ENCODE measurements around the gene FRMD1.

FRMD1 gene

GRCh38 chr6:168029459-168030217 is 49.4 kb downstream of the FRMD1 start:
- no peak for DNase-seq (ENCODE audit: low spot score)

GRCh38 chr6:168028181-168028580 is 50.8 kb downstream of the FRMD1 start:
- FAIRE-seq (no peak), DNase-seq (ENCODE audit: low spot score) (no peak)

More at GRCh38 chr6:168029459-168030217, 49.4 kb downstream of the FRMD1 start:
- no peak for FAIRE-seq

GRCh38 chr6:168027521-168027920 is 51.5 kb downstream of the FRMD1 start:
- no peak for DNase-seq (ENCODE audit: low spot score)
- FAIRE-seq: no peak

- no peak for FAIRE-seq
- DNase-seq (ENCODE audit: low spot score): no peak
These were observed 52.1 kb downstream of the FRMD1 start for GRCh38 chr6:168026925-168027324.

GRCh38 chr6:168025831-168026710 is 52.9 kb downstream of the FRMD1 start:
- FAIRE-seq (no peak), DNase-seq (ENCODE audit: low spot score) (no peak)

GRCh38 chr6:168024951-168025510 is 54.0 kb downstream of the FRMD1 start:
- no peak for FAIRE-seq
- DNase-seq (ENCODE audit: low spot score): no peak

GRCh38 chr6:168022488-168023321 is 56.3 kb downstream of the FRMD1 start:
- no peak for DNase-seq (ENCODE audit: low spot score)

GRCh38 chr6:168021581-168021980 is 57.4 kb downstream of the FRMD1 start:
- FAIRE-seq: no peak
- no peak for DNase-seq (ENCODE audit: low spot score)

More at GRCh38 chr6:168022488-168023321, 56.3 kb downstream of the FRMD1 start:
- FAIRE-seq: no peak

- DNase-seq (ENCODE audit: low spot score): no peak
- no peak for FAIRE-seq
These were observed 58.8 kb downstream of the FRMD1 start for GRCh38 chr6:168020242-168020641.

GRCh38 chr6:168018664-168019063 is 60.3 kb downstream of the FRMD1 start:
- no peak for FAIRE-seq
- no peak for DNase-seq (ENCODE audit: low spot score)

- FAIRE-seq (no peak), DNase-seq (ENCODE audit: low spot score) (no peak)
These were observed 61.4 kb downstream of the FRMD1 start for GRCh38 chr6:168017629-168018028.

GRCh38 chr6:168016721-168017525 is 62.1 kb downstream of the FRMD1 start:
- DNase-seq (ENCODE audit: low spot score) (no peak), FAIRE-seq (no peak)

- FAIRE-seq: no peak
These were observed 62.8 kb downstream of the FRMD1 start for GRCh38 chr6:168016176-168016620.

GRCh38 chr6:168015482-168016175 is 63.4 kb downstream of the FRMD1 start:
- no peak for FAIRE-seq

More at GRCh38 chr6:168016176-168016620, 62.8 kb downstream of the FRMD1 start:
- no peak for DNase-seq (ENCODE audit: low spot score)

GRCh38 chr6:168015009-168015408 is 64.0 kb downstream of the FRMD1 start:
- FAIRE-seq (no peak), DNase-seq (ENCODE audit: low spot score) (no peak)

More at GRCh38 chr6:168015482-168016175, 63.4 kb downstream of the FRMD1 start:
- DNase-seq (ENCODE audit: low spot score): no peak

GRCh38 chr6:168014428-168014827 is 64.6 kb downstream of the FRMD1 start:
- FAIRE-seq (no peak), DNase-seq (ENCODE audit: low spot score) (no peak)

- DNase-seq (ENCODE audit: low spot score): no peak
- FAIRE-seq: no peak
These were observed 65.6 kb downstream of the FRMD1 start for GRCh38 chr6:168013250-168013915.

GRCh38 chr6:168012431-168013249 is 66.4 kb downstream of the FRMD1 start:
- no peak for FAIRE-seq
- no peak for DNase-seq (ENCODE audit: low spot score)
